HG03571 (cell line): Measurements from ENCODE around the gene THEM4.

Source experiments
- ATAC-seq: cut with Tn5 transposase; IDR thresholded peaks from one replicate; pipeline ENCODE4 v1.9.1; 2021; ENCODE audit not compliant: unreplicated experiment

The THEM4 gene

DNA sequence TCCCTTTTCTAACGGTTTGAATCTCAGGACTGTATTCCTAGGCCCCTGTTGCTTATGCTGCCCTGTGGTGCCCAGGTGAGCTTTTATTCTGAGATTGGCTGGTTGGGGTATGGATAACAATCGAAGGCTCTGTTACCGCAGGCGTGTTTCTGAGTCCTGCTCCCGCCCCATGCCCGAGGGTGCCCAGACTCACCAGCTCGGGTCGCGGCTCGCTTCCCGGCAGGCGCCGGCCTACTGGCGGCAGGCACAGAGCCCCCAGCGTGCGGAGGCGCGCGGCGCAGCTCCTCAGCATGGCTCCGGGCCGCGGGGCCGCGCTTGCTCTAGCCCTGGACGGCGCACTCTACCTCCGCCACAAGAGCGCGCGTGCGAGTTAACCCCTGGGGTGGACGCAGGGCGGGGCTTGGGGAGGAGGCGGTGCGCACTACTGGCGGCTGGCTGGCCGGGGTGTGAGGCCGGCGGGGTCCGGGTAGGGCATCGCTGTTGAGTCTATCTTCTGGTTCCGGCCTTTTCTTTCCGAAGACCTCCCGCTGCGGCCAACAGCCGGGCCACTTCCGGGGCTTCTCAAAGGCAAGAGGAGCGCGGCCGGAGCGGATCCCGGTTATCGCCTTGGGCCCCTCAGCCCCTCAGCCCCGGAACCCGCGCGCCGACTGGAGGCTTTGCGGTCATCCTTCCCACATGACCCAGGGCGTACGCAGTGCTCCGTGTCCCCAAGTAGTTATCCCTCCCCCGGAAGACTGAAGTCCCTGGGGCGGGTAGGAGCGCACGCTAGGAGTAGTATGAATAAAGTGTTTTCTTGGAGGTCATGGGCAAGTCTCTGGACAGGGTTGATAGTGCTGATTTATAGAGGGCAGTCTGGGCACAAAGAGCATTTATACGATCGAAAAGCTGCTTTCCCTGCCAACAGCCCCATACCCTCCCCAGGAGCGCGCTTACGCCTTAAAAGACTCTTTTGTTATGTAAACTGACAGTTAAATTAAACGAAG, at the start of gene THEM4:
Gene THEM4, minus strand, starts transcription at position 345 of the 983 bp plus-strand sequence. Its CDS starts 53 bp downstream, at position 292.
- ATAC-seq = peak; percentile 100

DNA sequence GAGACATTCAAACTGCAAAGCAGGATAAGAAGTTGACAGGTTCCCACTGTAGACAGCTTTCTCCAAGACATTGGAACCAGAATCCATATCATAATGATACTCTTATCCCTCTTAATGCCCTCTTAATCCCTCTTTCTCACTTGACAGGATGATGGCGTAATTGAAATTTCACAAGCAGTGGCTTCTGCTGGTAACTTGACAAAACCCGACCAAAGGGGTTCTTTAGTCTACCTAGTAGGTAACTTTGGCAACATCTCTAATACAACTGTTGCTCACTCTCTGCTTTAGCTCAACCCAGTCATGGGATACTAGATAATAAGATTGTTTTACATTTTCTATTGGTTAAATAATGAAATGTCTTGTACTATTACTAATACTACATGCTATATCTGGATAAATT, 49.6 kb upstream of the THEM4 start:
- no peak for ATAC-seq

DNA sequence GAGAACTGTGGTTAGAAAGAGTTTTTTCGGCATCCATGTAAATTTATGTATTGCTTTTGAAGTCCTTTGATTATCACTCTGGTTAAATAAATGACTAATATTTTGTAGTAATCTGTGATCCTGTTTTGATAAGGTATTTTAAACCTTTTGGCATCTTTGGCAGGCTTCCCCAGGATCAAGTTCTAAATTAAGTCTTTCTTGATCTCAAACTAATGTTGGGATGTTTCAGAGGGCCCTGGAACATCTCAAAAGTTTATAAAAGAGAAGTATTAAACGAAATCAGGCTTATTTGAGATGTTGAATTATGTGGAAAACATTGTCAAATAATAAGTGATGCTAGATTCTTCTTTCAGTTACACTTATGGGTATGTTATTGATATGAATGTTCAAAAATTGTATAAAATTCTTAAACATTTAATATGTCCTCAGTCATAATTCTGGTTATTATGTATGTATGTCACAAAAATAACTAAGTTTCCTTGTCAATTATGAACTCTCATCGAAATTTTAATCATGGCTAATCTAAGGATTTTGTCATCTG, 47.7 kb upstream of the THEM4 start:
- ATAC-seq = no peak

DNA sequence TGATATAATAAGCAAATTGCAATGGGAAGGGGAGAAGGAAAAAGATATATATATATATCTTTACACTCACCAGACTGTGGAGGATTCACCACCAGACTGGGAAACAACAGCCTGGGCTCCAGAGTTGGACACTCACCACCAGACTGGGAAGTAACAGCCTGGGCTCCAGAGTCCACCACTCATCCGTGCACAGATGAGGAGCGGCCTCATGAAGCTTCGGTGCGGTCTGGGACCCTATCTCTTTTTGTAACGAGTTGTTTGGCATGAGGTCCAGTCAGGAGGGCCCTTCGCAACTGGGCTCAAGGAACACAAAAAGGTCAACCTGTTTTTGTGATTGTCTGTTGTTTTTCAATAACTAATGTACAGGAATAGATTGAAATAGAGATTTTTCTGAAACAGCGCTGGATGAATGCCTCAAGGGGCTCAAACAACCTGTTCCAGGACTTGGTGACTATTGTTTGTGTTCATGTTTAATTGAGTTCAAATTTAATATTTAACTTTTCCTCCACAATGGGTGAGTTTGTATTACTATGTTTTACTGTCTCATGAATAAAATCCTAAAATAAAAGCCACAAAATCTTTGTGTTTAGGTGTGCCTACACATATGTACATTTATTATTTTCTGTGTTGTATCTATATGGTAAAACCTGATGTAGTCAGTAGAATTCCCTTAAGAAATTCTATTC, 44.2 kb upstream of the THEM4 start:
- no peak for ATAC-seq

DNA sequence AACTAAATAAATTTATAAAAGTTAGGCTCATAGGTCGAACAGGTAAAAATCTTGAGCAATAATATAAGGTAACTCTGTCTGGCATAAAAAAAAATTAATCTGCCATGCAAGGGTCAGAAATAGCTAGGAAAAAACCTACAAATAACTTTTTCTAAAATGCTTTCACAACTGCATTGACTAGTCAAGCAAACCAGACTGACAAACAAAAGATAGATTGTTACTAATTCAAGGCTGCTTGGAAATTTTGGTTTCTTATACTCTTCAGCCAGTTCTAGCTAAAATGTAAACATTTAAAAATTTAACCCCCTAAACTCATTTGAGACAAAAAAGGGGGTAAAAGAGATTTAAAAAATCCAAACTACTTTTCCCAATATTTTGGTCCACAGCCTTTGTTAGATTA, 43.5 kb upstream of the THEM4 start:
- no peak for ATAC-seq

DNA sequence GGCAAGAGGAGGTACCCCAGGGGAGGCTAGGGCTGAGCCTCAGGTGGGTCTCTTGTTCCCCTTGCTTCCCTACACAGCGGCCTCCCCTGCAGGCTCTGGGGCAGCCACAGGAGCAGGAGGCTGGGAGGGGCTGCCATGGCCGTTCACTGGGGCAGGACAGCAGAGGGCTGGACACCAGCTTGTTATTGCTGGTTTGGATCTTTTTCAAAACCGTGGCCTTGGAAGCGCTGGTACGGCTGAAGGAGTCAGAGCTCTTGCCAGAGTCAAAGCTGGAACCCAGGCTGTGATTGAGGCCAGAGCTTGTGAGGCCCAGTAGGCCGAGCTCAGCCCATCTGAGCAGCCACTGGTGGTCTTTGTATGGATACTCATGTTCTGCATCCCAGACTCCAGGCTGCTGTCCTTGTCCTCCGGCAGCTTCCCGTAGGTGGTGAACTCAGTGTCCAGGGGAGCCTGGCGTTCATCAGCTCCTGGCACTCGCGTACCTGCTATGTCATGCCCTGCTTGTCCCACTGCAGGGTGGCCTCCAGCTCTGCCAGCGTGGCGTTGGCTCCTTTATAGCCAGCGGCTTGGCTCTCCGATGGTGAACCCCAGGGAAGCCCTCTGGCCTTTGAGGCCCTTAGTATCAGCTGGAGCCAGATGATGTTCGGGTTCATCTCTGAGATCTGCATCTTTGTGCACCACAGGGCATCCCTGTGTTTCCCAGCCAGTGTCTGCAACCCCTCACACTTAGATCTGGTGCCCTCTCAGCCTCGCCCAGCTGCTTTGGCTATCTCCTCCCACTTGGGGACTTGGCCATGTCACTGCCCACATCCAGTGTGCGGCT, 40.3 kb upstream of the THEM4 start:
- ATAC-seq = no peak

DNA sequence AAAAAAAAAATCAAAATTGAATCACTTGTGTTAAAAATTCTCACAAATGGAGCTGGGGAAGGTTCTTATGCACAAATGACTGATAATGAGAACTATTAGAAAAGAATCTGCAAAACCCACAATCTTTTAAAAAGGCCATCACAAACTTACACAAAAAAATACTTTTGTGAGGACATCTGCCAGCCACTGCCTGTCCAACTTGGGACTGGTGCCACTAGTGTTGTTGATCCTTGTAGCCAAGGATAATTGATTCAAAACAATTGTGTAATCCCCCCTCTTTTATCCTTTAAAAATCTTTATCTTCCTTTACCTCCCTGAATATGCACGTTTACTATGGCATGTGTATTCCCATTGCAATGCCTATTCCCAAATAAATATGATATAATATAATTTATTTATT, 39.2 kb upstream of the THEM4 start:
- no peak for ATAC-seq

DNA sequence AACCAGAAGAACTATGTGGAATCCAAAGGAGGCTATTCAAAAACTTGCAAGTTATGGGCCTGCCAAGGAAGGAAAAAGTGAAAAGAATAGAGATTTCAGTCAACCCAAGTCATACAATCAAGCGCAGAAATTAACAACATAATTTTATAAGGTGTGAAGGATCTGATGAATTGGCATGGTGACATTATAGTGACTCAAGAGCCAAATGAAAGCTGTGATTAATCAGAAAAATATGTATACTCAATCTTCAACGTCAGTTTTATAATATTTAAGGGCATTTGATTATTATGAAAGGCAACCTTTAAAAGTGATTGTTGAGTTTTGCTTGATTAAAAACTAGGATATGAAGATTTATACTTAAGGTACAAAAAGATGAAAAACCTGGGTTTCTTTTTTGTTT, 37.8 kb upstream of the THEM4 start:
- no peak for ATAC-seq

DNA sequence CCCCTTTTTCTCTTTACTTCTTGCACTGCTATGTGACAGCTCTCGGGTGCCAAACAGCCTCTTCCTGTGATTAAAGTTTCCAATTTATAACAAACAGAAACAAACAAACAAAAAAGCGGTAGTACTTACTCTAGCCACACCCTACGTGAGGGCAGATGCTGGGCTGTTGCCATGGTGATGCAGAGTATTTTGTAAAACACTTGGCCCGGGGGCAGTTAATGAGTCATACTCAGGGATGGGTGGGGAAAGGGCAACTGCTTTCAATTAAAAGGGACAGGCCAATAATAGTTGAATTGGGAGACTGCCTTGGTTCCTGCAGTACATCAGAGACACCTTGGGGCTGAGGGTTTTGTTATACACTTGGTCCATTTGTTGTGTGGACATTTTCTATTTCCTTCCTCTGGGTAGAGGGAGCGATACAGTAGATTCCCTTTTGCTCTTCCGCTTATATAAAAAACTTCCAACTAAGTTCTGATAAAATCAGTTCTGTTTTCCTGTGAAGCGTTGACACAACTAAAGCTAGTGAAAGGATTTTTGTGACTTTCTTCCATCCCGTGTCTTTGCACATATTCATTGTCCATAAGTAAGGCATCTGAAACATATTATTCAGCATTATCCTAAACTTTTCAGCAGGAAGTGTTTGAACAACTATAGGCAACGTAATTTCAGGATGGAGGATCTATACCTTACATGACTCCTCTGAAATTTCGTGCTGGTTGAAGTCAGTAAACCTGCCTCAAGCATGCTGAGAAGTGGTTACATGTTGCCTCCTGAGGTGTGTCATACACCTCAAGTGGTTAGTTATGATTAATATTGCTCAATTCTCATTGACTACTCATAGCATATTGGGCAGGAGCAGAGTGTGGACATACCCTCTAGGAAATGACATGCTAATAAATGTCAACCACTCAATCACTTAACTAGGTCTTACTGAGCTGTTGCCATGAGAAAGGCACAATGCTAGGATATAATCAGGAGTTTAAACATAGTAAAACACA, 36.7 kb upstream of the THEM4 start:
- no peak for ATAC-seq

DNA sequence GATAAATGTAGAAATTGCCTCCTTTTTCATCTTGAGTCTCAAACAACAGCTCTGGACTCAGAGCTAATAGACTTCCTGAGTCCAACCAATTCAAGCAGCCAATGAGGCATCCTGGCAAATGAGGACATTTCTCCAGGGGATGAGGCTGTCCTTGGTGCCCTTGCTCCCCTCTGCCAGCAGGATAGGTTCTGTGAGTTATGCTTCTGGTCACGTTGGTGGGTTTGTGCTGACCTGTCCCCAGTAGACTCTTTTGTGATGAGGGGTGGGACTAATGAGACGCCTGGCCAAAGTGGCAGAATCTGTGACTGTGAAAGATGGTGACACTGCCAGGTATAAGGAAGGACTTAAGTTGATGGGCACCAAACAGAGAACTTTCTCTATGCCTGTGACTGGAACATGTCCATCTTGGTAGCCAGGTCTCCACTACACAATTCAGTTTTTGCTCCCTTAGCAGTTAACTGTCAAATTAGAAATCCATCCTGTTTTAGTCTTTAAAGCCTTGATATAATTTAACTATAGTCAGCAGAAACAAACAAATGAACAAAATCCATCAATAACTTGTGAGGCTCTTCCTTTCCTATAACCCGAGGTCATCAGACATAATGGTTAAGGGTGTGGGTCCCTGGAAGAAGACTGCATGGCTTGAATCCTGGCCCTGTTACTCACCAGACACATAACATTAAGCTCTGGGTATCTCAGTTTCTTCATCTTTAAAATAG, 35.7 kb upstream of the THEM4 start:
- ATAC-seq = no peak

DNA sequence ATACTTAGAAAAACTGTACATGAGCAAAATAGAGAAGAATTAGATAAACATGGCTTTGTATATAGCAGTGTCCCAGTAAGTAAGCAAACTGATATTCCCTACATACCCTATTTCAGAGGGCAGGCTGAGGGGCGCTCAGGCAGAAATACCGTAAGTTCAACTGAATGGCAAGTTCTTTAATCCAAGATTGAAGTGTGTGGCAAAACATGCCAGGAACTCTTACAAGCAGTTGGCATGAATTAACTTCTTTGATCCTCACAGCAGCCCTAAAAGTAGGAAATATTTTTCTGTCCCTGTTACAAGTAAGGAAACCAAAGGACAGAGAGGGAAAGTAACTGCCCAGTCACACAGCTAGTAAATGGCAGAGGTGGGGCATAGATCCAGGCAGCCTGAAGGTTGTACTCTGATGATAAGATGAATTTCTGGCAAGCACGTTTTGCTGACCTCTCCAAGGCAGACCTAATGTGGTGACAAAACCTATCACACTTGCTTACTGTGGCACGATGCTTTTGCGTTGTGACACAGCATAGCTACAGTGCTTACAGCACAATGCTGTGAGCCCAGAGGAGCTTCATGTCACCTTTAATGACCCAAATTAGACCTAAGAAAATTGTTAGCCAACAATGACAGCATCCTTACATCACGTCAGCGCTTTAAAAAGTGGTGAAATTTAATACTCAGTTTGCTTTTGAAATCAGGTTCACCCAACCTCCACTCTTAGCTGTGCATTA, 35.0 kb upstream of the THEM4 start:
- ATAC-seq = no peak

DNA sequence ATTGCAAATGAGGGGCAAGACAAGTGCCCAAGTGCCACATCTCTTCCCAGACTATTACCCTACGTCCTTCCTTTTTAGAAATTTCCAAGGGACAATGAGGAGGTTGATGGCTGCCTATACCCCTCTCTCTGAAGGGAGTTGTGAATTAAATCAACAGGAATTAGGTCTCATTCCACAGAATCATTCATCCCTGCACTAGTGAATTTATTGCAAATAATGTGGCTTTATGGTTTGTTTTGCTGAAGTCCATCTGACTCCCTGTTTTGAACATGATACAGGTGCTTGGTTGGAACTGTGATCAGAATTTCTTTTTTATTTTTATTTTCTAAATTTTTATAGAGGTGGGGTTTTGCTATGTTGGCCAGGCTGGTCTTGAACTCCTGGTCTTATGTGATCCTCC, 34.3 kb upstream of the THEM4 start:
- no peak for ATAC-seq

DNA sequence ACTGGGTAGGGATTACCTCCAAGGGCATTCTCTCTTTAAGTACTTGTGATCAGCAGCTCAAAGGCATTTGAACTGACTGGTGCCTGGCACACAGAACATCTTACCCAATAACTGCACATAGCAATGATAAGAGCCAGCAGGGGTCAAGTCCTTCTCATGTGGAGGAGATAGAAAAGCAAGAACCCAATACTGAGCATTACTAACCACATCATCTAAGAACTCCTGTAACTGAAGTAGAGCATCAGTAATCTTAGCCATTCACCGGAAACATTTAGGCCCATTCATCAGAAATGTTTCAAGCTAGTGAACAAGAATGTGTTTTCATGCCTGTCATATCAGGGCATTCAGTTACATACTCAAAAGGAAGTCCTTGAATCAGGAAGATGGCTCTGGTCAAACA, 33.6 kb upstream of the THEM4 start:
- ATAC-seq = no peak

DNA sequence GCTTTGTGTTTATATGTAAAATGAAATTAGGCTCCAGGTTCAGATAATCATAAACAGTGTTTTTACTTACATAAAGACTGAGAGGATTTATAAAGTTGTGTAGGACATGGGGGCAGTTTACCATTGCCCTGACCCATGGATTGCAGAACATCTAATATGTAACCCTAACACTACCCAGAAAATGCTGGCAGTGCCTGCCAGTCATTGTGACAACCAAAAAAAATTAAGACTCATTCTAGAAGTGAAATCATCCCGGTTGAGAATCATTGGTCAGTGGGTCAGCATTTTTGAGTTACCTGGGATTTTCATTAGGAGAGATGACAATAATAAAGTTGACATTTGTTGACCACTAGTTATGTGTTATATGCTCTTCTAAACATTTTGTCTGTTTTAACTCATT, 31.2 kb upstream of the THEM4 start:
- ATAC-seq = no peak

DNA sequence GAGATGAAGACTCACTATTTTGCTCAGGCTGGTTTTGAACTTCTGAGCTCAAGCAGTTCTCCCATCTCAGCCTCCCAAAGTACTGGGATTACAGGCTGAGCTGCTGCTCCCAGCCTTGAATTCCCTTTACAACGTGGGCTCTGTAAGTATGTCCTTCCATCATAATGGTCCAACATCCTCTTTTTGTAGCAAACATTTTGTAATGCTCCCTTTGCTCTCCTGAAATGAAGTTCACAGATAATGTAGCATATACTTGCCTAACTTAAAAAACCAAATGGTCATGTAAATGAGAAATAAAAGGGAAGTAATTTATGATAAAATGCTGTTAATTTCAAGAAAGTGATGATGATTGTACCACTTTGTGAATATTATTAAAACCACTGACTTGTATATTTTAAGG, 30.5 kb upstream of the THEM4 start:
- no peak for ATAC-seq

DNA sequence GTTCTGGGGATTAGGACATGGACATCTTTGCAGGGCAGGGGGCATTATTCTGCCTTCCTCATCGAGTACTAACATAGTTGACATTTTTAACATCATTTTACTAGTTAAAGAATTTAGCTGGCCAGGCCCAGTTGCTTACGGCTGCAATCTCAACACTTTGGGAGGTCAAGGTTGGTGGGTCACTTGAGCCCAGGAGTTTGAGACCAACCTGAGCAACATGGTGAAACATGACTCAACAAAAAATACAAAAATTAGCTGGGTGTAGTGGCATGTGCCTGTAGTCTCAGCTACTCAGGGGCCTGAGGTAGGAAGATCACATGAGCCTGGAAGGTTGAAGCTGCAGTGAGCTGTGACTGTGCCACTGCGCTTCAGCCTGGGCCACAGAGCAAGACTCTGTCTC, 29.8 kb upstream of the THEM4 start:
- no peak for ATAC-seq

DNA sequence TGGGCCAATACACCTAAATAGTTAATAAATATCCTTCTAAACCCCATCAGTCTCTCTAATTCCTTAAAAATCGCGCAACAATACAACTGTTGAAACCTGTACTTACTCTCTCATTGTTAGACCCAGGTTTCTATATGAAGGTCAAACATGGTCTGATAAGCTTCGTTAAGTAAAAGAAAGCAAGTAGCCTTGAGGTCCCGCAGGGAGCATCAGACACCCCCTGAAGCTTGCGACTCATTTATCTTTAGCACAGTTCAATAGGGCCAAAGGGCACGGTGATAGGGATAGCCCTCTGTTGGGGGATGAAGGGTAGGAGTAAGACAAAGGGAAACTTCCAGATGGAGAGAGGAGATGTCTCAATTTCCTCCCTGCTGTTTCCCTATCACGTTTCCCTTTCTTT, 27.3 kb upstream of the THEM4 start:
- no peak for ATAC-seq

DNA sequence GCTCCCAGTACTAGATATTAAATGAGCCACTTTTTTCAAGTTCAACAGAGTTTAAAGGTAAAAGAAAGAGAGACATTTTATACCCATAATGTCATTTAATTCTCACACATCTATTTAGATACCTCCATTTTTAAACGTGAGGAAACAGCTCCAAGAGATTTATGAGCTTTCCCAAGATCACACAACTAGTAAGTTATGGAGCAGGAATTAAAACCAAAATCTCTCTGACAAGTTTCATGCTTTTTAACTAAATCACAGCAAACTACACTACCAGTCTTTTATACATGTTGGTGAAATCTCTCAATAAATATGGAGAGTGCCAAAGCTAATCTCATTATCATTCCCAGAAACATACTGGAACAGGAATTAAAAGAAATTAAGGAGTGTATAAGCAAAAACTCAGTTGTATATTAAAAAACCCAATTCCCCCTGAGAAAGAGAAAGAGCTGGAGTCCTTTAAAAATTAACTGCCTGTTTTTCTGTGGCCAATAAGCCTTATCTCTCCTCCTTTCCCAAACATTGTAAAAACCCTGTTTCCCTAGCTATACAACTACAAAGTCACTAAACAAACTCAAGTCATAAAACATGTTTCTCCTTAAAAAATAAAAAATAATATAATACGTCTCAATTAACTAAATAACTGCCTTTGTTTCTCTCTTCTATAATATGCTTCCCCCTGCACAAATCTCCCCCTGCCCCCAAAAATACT, 26.7 kb upstream of the THEM4 start:
- ATAC-seq = no peak
